Renal cortical epithelial cell (primary cell): Measurements from ENCODE around the gene DDX19B. TPM values are rescaled to one million over a fixed set of nuclear protein-coding genes. Genes with fewer than 3 reads are reported as not detected.
A peak's percentile ranks its signal among the peaks of the same experiment; 100 is the strongest.
"Not testable (repeated sequence)": the region's sequence is repeated elsewhere in the genome, so short reads cannot be mapped to it uniquely, and the experiment has no call there.

Experiments used
- DNase-seq: peaks from one replicate; pipeline ENCODE4 v3.0.0-alpha.2; 2011; ENCODE audit warnings: low read depth
- total RNA-seq: library from RNA; depleted of rRNA; stranded (reverse); fragments of >200 nt; gene quantifications from 2 replicates; pipeline ENCODE4 v1.2.3, GENCODE V29; 2014

Gene DDX19B
- total RNA-seq, 1 donor from 2014 or later: 28.4 TPM

GRCh38 chr16:70349783-70350182 lies 50.8 kb downstream of the DDX19B start:
- DNase-seq: peak; percentile 9

- no peak for DNase-seq
Observed at GRCh38 chr16:70359552-70359951, 60.6 kb downstream of the DDX19B start.

- DNase-seq: no peak
Observed at GRCh38 chr16:70364399-70364798, 65.4 kb downstream of the DDX19B start.

- not testable (repeated sequence) for DNase-seq
Observed at GRCh38 chr16:70370145-70370544, 71.2 kb downstream of the DDX19B start.

GRCh38 chr16:70370924-70371323 lies 71.9 kb downstream of the DDX19B start:
- DNase-seq: no peak

GRCh38 chr16:70372921-70373728 lies 74.1 kb downstream of the DDX19B start:
- no peak for DNase-seq

- no peak for DNase-seq
Observed at GRCh38 chr16:70374213-70374612, 75.2 kb downstream of the DDX19B start.

- no peak for DNase-seq
Observed at GRCh38 chr16:70375636-70376611, 76.9 kb downstream of the DDX19B start.

GRCh38 chr16:70377782-70378181 lies 78.8 kb downstream of the DDX19B start:
- no peak for DNase-seq

- no peak for DNase-seq
Observed at GRCh38 chr16:70378869-70379493, 80.0 kb downstream of the DDX19B start.

GRCh38 chr16:70380248-70380918 lies 81.4 kb downstream of the DDX19B start:
- DNase-seq: peak; percentile 82

GRCh38 chr16:70380919-70381603 lies 82.1 kb downstream of the DDX19B start:
- peak; percentile 94 for DNase-seq

GRCh38 chr16:70381604-70382342 lies 82.8 kb downstream of the DDX19B start:
- DNase-seq: no peak

GRCh38 chr16:70383421-70383960 lies 84.5 kb downstream of the DDX19B start:
- DNase-seq: no peak

Other genes starting within 250 kb of the DDX19B start
- 14.6 and 39.7 TPM in 2 replicates for gene PDPR, start 184.9 kb upstream of the DDX19B start, total RNA-seq
- 0.60 and 4.3 TPM in 2 replicates for gene CLEC18C, start 125.4 kb upstream of the DDX19B start, total RNA-seq
- gene EXOSC6, start 47.2 kb upstream of the DDX19B start, total RNA-seq: 28.0 and 28.7 TPM in 2 replicates
- gene AARS1, start 9.7 kb upstream of the DDX19B start, total RNA-seq: 97.6 and 182 TPM in 2 replicates
- gene DDX19A, start 47.7 kb downstream of the DDX19B start, total RNA-seq: 39.1 and 56.8 TPM in 2 replicates
- 31.6 and 46.7 TPM in 2 replicates for gene ST3GAL2, start 139.9 kb downstream of the DDX19B start, total RNA-seq
- gene FCSK, start 155.4 kb downstream of the DDX19B start, total RNA-seq: 20.1 and 26.0 TPM in 2 replicates
- 71.1 and 82.1 TPM in 2 replicates for gene COG4, start 224.4 kb downstream of the DDX19B start, total RNA-seq
- gene SF3B3, start 224.6 kb downstream of the DDX19B start, total RNA-seq: 79.2 and 136 TPM in 2 replicates